OCI-LY1 (cell line): ENCODE results near the gene RUBCN.

Experiments
- H2AFZ ChIP-seq: fragments of 200-600 bp; sonication (generic), shearing (Covaris generic); 2 replicates; pipeline ENCODE4 v1.6.0; 2014; ENCODE audit warnings: antibody characterized with exemption, mild to moderate bottlenecking, low read length
- H3F3A ChIP-seq: fragments of 200-600 bp; sonication (generic), shearing (Covaris generic); 2 replicates; pipeline ENCODE4 v1.6.0; 2014; ENCODE audit warnings: mild to moderate bottlenecking, antibody characterized with exemption, low read length, moderate library complexity; ENCODE audit not compliant: insufficient read depth
- H3K27ac ChIP-seq: fragments of 200-600 bp; sonication (generic); 2 replicates; pipeline ENCODE4 v1.5.1; 2014; ENCODE audit warnings: low read length, mixed run types, mild to moderate bottlenecking, low read depth; ENCODE audit not compliant: poor library complexity, severe bottlenecking
- H3K27me3 ChIP-seq: fragments of 200-600 bp; sonication (generic); 2 replicates; pipeline ENCODE4 v1.6.0; 2014; ENCODE audit warnings: antibody characterized with exemption, mild to moderate bottlenecking, low read length, moderate library complexity; ENCODE audit not compliant: insufficient read depth
- H3K36me3 ChIP-seq: fragments of 200-600 bp; sonication (generic); 2 replicates; pipeline ENCODE4 v1.6.1; 2014; ENCODE audit warnings: mild to moderate bottlenecking, antibody characterized with exemption, low read length, moderate library complexity, mixed read lengths; ENCODE audit not compliant: insufficient read depth
- H3K4me1 ChIP-seq: fragments of 200-600 bp; sonication (generic); 2 replicates; pipeline ENCODE4 v1.5.1; 2014; ENCODE audit warnings: mild to moderate bottlenecking, low read length, moderate library complexity; ENCODE audit not compliant: insufficient read depth, severe bottlenecking
- H3K4me2 ChIP-seq: fragments of 200-600 bp; sonication (generic), shearing (Covaris generic); 2 replicates; pipeline ENCODE4 v1.6.1; 2014; ENCODE audit warnings: low read length
- H3K4me3 ChIP-seq: fragments of 200-600 bp; sonication (generic); 2 replicates; pipeline ENCODE4 v1.5.1; 2014; ENCODE audit warnings: low read length, low read depth, mild to moderate bottlenecking, mixed read lengths; ENCODE audit not compliant: poor library complexity, severe bottlenecking
- H3K79me2 ChIP-seq: fragments of 200-600 bp; shearing (Covaris generic); 2 replicates; pipeline ENCODE4 v1.6.1; 2016; ENCODE audit warnings: mixed run types, low read length, mixed read lengths; ENCODE audit not compliant: insufficient read depth
- H3K9ac ChIP-seq: fragments of 200-600 bp; sonication (generic), shearing (Covaris generic); 2 replicates; pipeline ENCODE4 v1.6.1; 2014; ENCODE audit warnings: mild to moderate bottlenecking, low read length, mixed read lengths
- H3K9me2 ChIP-seq: fragments of 200-600 bp; sonication (generic), shearing (Covaris generic); 2 replicates; pipeline ENCODE4 v1.6.1; 2014; ENCODE audit warnings: low read depth, mild to moderate bottlenecking, low read length, mixed read lengths
- H3K9me3 ChIP-seq: fragments of 200-600 bp; shearing (Covaris generic); 2 replicates; pipeline ENCODE4 v1.6.1; 2014; ENCODE audit warnings: low read length, mixed read lengths
- H4K20me1 ChIP-seq: fragments of 200-600 bp; sonication (generic), shearing (Covaris generic); 2 replicates; pipeline ENCODE4 v1.6.0; 2016; ENCODE audit warnings: mild to moderate bottlenecking, low read length; ENCODE audit not compliant: insufficient read depth
- CTCF ChIP-seq: fragments of 200-600 bp; sonication (generic), shearing (Covaris generic); IDR thresholded peaks from 2 replicates; pipeline ENCODE4 v1.5.1; 2017; ENCODE audit warnings: mild to moderate bottlenecking, antibody characterized with exemption, low read length, moderate library complexity, mixed read lengths
- EZH2 ChIP-seq: fragments of 200-600 bp; sonication (generic), shearing (Covaris generic); IDR thresholded peaks from 2 replicates; pipeline ENCODE4 v1.8.0; 2017; ENCODE audit warnings: borderline replicate concordance, mixed run types, mild to moderate bottlenecking, antibody characterized with exemption, low read length, moderate library complexity, mixed read lengths

Gene RUBCN

GRCh38 chr3:197718891-197719290 lies 17.8 kb downstream of the RUBCN start:
- H3K4me2 ChIP-seq: no peak overlapping the region

GRCh38 chr3:197714251-197714650 lies 22.5 kb downstream of the RUBCN start:
- TF ChIP-seq EZH2: no peak
- no peak for TF ChIP-seq CTCF
- Histone ChIP-seq H3K4me3 (no peak overlapping the region), H3K79me2 (peaks cover 46% of the 10 kb centered on the region), H3K9me3 (no peaks in the 10 kb centered on the region), H3K27me3 (no peaks in the 10 kb centered on the region), H2AFZ (no peak overlapping the region), H3K9me2 (no peaks in the 10 kb centered on the region), H3K4me2 (no peak overlapping the region), H3K36me3 (peaks cover 76% of the 10 kb centered on the region), H3K4me1 (peaks cover 38% of the 10 kb centered on the region), H4K20me1 (no peaks in the 10 kb centered on the region), H3K27ac (peak overlapping the region; percentile 82), H3F3A (no peaks in the 10 kb centered on the region), H3K9ac (no peak overlapping the region)

More at GRCh38 chr3:197718891-197719290, 17.8 kb downstream of the RUBCN start:
- Histone ChIP-seq H3K36me3 (peaks cover 88% of the 10 kb centered on the region), H3K4me3 (no peak overlapping the region), H3F3A (no peaks in the 10 kb centered on the region), H3K4me1 (peaks cover 8% of the 10 kb centered on the region), H2AFZ (no peak overlapping the region), H3K27ac (no peak overlapping the region), H3K9me2 (no peaks in the 10 kb centered on the region), H3K9ac (no peak overlapping the region), H4K20me1 (0 out of 2 replicates have a peak, but pooled peaks cover 2% of the 10 kb centered on the region), H3K27me3 (no peaks in the 10 kb centered on the region), H3K9me3 (peaks cover 18% of the 10 kb centered on the region), H3K79me2 (peaks cover 61% of the 10 kb centered on the region)
- no peak for TF ChIP-seq CTCF
- no peak for TF ChIP-seq EZH2

GRCh38 chr3:197713477-197713822 lies 23.3 kb downstream of the RUBCN start:
- H3K27me3 ChIP-seq: no peaks in the 10 kb centered on the region
- peak overlapping the region; percentile 58 for H3K4me2 ChIP-seq
- no peaks in the 10 kb centered on the region for H4K20me1 ChIP-seq
- peaks cover 73% of the 10 kb centered on the region for H3K36me3 ChIP-seq
- TF ChIP-seq EZH2 (no peak), CTCF (no peak)
- H3K4me1 ChIP-seq: peaks cover 46% of the 10 kb centered on the region
- peak overlapping the region; percentile 18 for H3K4me3 ChIP-seq
- H3F3A ChIP-seq: no peaks in the 10 kb centered on the region
- H3K9ac ChIP-seq: peak overlapping the region; percentile 12; the same call in 1 of the 2 replicates
- H3K27ac ChIP-seq: peak overlapping the region; percentile 82
- no peaks in the 10 kb centered on the region for H3K9me2 ChIP-seq
- no peaks in the 10 kb centered on the region for H3K9me3 ChIP-seq
- H2AFZ ChIP-seq: no peak overlapping the region
- H3K79me2 ChIP-seq: peaks cover 46% of the 10 kb centered on the region
